ENCODE data around the gene SLC35A5. TPM values are rescaled to one million over a fixed set of nuclear protein-coding genes. Genes with fewer than 3 reads are reported as not detected.

Gene SLC35A5
- total RNA-seq, 2 experiments from 2014 or later, result 14.7 to 15.3 TPM

DNA sequence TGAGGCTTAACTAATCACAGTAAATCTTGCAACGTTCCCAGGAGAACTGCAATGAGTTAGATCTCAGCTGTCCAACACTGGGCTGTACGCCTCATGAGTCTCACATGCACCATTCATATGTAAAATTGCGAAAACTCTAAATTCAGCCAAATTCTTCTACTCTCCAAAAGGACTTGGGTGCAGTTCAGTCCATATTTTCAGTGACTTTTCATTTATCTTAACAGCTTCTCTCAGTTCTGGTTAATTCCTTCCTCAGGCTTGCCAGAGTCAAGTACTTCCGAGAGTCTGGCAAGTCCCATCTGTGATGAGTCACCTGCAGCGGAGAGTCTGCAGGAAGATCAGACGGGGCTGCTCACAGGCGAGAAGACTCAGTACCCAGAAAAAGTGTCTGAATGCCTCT, 67.6 kb downstream of the SLC35A5 start:
- POLR2A ChIA-PET, result no interaction called here
- peak; percentile 15 for DNase-seq
- no peaks in the 10 kb centered on the region for H3K9me3 Mint-ChIP-seq
- H3K4me1 Mint-ChIP-seq (ENCODE audit: low read depth), result no peaks in the 10 kb centered on the region
- ATAC-seq, result peak; percentile 27
- no peak overlapping the region for H3K27ac Mint-ChIP-seq
- no peak overlapping the region for H3K4me3 Mint-ChIP-seq
- TF ChIP-seq, protein P1, sequence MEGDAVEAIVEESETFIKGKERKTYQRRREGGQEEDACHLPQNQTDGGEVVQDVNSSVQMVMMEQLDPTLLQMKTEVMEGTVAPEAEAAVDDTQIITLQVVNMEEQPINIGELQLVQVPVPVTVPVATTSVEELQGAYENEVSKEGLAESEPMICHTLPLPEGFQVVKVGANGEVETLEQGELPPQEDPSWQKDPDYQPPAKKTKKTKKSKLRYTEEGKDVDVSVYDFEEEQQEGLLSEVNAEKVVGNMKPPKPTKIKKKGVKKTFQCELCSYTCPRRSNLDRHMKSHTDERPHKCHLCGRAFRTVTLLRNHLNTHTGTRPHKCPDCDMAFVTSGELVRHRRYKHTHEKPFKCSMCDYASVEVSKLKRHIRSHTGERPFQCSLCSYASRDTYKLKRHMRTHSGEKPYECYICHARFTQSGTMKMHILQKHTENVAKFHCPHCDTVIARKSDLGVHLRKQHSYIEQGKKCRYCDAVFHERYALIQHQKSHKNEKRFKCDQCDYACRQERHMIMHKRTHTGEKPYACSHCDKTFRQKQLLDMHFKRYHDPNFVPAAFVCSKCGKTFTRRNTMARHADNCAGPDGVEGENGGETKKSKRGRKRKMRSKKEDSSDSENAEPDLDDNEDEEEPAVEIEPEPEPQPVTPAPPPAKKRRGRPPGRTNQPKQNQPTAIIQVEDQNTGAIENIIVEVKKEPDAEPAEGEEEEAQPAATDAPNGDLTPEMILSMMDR (IDR thresholded peaks at IDR 0.05), result no peak
- H3K36me3 Mint-ChIP-seq (ENCODE audit: low read depth), result no peaks in the 10 kb centered on the region
- intact Hi-C loops (cut with micrococcal nuclease), result no loop called here
- CTCF ChIA-PET, result interaction anchor here (5.0 kb wide), 1 partner anchor 13 kb away, joined by 23 read pairs; no protein-coding TSS in a partner anchor
- peaks cover 2% of the 10 kb centered on the region for H3K27me3 Mint-ChIP-seq

DNA sequence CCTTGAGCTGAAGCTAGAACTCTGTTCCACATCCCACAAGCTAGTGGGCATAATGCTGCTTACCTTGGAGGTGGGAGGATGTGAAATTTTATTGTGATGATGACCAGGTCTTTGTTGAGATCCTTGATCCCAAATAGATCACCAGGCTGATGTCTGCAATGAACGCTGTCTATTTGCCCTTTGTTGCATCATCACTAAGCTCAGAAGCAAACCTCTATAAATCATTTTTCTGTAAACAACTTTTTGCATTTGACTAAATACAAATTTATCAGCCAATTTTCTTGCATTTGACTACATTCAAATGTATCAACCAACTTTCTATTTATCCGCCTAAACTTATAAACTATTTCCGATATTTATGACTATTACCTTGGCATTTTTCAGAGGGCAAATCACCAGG, 69.4 kb downstream of the SLC35A5 start:
- peaks cover 8% of the 10 kb centered on the region for H3K4me1 Mint-ChIP-seq (ENCODE audit: low read depth)
- ATAC-seq, result no peak
- DNase-seq, result no peak
- POLR2A ChIA-PET, result no interaction called here
- peaks cover 2% of the 10 kb centered on the region for H3K27me3 Mint-ChIP-seq
- CTCF ChIA-PET, result interaction anchor here (1.0 to 5.0 kb wide), 2 partner anchors 11 to 48 kb away, joined by 6 to 23 read pairs; no protein-coding TSS in a partner anchor
- intact Hi-C loops (cut with micrococcal nuclease), result no loop called here
- no peak overlapping the region for H3K4me3 Mint-ChIP-seq
- TF ChIP-seq, protein P1 (IDR thresholded peaks at IDR 0.05), result no peak
- H3K36me3 Mint-ChIP-seq (ENCODE audit: low read depth), result no peaks in the 10 kb centered on the region
- no peaks in the 10 kb centered on the region for H3K9me3 Mint-ChIP-seq
- no peak overlapping the region for H3K27ac Mint-ChIP-seq

- ChIA-PET POLR2A (no interaction called here), CTCF (interaction anchor here (1.2 to 5.0 kb wide), 2 partner anchors 10 to 50 kb away, joined by 5 to 23 read pairs; no protein-coding TSS in a partner anchor)
- Mint-ChIP-seq H3K4me3 (no peak overlapping the region), H3K36me3 (ENCODE audit: low read depth) (no peaks in the 10 kb centered on the region), H3K9me3 (no peaks in the 10 kb centered on the region), H3K4me1 (ENCODE audit: low read depth) (peaks cover 8% of the 10 kb centered on the region), H3K27me3 (peaks cover 2% of the 10 kb centered on the region), H3K27ac (no peak overlapping the region)
- DNase-seq (no peak), ATAC-seq (no peak)
- intact Hi-C loops (cut with micrococcal nuclease), result no loop called here
- TF ChIP-seq, protein P1 (IDR thresholded peaks at IDR 0.05), result no peak
Measured at GRCh38 chr3:112632596-112632995, 70.8 kb downstream of the SLC35A5 start.

- H3K4me1 Mint-ChIP-seq (ENCODE audit: low read depth), result peaks cover 8% of the 10 kb centered on the region
- H3K9me3 Mint-ChIP-seq, result no peaks in the 10 kb centered on the region
- TF ChIP-seq, protein P1 (IDR thresholded peaks at IDR 0.05), result no peak
- H3K4me3 Mint-ChIP-seq, result no peak overlapping the region
- intact Hi-C loops (cut with micrococcal nuclease), result no loop called here
- H3K27ac Mint-ChIP-seq, result no peak overlapping the region
- ATAC-seq, result no peak
- H3K36me3 Mint-ChIP-seq (ENCODE audit: low read depth), result no peaks in the 10 kb centered on the region
- H3K27me3 Mint-ChIP-seq, result peaks cover 2% of the 10 kb centered on the region
- ChIA-PET POLR2A (no interaction called here), CTCF (interaction anchor here (1.2 to 5.0 kb wide), 3 partner anchors 9 to 51 kb away, joined by 5 to 23 read pairs (median 9); no protein-coding TSS in a partner anchor)
- DNase-seq, result no peak
Measured at GRCh38 chr3:112633191-112633590, 71.3 kb downstream of the SLC35A5 start.

- CTCF ChIA-PET, result interaction anchor here (1.5 to 4.8 kb wide), 4 partner anchors 9 to 345 kb away, joined by 3 to 28 read pairs (median 8); no protein-coding TSS in a partner anchor
- POLR2A ChIA-PET, result no interaction called here
- intact Hi-C loops (cut with micrococcal nuclease), result no loop called here
Measured at GRCh38 chr3:112633757-112634156, 71.9 kb downstream of the SLC35A5 start.

More at GRCh38 chr3:112633757-112634156, 71.9 kb downstream of the SLC35A5 start:
- TF ChIP-seq, protein P1 (IDR thresholded peaks at IDR 0.05), result no peak
- no peaks in the 10 kb centered on the region for H3K9me3 Mint-ChIP-seq
- H3K4me3 Mint-ChIP-seq, result no peak overlapping the region
- no peak overlapping the region for H3K27ac Mint-ChIP-seq
- no peak for DNase-seq
- no peaks in the 10 kb centered on the region for H3K36me3 Mint-ChIP-seq (ENCODE audit: low read depth)
- H3K4me1 Mint-ChIP-seq (ENCODE audit: low read depth), result peaks cover 8% of the 10 kb centered on the region
- no peak for ATAC-seq
- peaks cover 2% of the 10 kb centered on the region for H3K27me3 Mint-ChIP-seq

Data from activated CD8-positive, alpha-beta T cell treated with anti-CD3 and anti-CD28 coated beads for 36 hours (primary cell).